Measurements from ENCODE around the gene C16orf95.
"Not testable (repeated sequence)": the region's sequence is repeated elsewhere in the genome, so short reads cannot be mapped to it uniquely, and the experiment has no call there.

The C16orf95 gene, protein sequence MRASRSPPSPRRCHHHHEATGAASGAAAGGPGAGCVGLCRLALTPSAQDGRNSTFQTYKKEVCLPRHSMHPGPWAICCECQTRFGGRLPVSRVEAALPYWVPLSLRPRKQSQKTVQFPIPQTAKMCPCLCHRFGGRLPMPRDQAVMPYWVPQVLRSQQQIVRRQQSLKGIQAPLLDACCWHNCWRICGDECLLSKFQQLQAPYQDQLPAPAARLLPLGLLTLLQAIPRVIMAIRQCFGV

DNA sequence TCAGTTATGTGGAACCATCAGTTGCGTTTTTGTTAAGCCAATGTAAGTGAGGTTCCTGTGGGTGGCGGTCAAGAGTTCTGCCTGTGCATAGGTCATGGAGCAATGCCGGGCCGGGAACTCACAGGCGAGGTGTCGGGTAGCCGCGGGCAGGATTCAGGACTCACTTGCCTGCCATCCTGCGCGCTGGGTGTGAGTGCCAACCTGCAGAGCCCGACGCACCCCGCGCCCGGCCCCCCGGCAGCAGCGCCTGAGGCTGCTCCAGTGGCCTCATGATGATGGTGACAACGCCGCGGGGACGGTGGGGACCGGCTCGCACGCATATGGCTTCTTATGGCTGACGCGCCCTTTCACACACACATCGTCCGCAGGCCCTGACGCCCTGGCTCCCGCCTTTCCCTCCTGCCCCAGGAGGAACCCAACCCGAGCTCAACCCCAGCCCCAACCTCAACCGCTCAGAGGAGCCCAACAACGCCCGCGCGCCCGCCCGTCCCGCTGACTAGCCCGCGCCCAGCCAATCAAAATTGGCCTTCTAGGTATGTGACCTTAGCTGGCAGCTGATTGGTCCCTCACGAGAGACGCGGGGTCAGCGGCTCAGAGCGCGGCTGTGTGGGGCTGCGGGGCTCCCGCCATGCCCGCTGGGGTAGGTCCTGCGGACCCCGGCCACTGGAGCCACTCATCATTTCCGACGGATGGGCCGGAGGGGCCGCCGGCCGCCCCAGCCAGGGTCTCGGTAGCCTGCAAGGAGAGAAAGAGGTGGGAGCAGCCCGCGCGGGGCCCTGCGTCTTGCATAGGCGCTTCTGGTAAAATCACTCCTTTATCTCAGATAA, at the start of gene C16orf95:
C16orf95 (minus strand) TSS at position 470 of the 827 bp plus-strand sequence; CDS start at position 320, 150 bp downstream.
- DNase-seq (ENCODE audit: insufficient read length, low spot score): peak; percentile 98
- no peak for FAIRE-seq
- TF ChIP-seq POLR2A (IDR thresholded peaks at IDR 0.05; ENCODE audit: low read depth, low read length): peak; percentile 78

DNA sequence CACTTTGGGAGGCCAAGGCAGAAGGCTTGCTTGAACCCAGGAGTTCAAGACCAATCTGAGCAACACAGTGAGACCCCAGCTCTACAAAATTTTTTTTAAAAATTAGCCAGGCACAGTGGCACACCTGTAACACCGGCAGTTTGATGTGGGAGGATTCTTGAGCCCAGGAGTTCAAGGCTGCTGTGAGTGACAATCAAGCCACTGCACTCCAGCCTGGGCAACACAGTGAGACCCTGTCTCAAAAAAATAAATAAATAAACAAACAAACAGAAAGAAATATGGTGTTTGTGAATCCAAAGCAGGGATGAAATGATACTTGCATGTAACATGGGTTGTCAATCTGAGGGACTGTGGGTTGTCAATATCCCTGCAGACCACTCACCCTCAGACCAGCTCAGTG, 49.7 kb upstream of the C16orf95 start:
- TF ChIP-seq POLR2A (IDR thresholded peaks at IDR 0.05; ENCODE audit: low read depth, low read length): no peak
- no peak for DNase-seq (ENCODE audit: insufficient read length, low spot score)
- FAIRE-seq: no peak

DNA sequence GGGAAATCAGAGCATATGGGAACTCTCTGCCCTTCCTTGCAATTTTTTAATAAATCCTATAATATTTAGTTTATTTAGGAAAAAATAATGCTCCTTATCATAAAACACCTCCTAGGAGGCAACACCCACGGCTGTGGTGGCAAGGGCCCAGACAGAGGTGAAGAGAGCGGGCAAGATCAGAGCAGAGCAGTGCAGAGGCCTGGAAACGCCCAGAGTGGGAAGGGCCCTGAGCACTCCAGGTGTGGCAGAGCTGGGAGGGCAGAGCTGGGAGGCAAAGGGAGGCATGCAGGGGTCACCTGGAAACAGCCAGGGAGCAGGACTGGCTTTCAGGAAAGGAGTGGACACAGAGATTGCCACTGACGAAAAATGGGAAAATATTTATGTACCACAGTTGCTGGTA, 49.1 kb upstream of the C16orf95 start:
- TF ChIP-seq POLR2A (IDR thresholded peaks at IDR 0.05; ENCODE audit: low read depth, low read length): no peak
- FAIRE-seq (no peak), DNase-seq (ENCODE audit: insufficient read length, low spot score) (no peak)

DNA sequence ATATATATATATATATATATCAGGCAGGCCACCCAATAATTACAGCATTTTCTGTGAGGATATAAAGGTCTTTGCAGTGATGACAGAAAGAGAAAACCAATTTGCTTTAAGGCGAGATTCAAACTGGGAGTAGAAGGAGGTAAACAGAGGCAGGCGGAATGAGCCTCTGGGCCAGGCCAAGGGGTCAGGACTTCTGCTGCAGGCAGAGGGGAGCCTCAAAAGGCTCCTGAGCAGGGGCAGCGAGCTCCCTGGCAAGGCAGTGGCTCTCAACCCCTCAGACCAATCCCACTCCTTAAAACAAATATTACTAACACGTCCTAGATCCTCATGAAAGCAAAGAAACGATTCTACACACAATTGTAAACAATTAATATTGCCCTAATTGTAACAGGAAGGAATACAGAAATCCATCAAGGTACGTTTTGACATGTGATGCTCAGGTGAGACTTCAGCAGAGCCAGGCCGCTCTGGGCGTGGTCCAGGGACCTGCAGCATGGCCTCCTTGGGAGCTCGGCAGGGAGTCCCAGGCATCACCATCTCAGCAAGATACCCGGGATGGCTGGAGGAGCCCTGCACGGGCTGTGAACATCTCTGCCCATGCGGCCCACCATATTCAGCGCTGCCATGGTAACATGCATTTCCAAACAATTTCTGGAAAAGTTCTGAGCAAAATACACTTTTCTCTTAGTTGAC, 48.0 kb upstream of the C16orf95 start:
- no peak for TF ChIP-seq POLR2A (IDR thresholded peaks at IDR 0.05; ENCODE audit: low read depth, low read length)
- no peak for FAIRE-seq
- no peak for DNase-seq (ENCODE audit: insufficient read length, low spot score)

DNA sequence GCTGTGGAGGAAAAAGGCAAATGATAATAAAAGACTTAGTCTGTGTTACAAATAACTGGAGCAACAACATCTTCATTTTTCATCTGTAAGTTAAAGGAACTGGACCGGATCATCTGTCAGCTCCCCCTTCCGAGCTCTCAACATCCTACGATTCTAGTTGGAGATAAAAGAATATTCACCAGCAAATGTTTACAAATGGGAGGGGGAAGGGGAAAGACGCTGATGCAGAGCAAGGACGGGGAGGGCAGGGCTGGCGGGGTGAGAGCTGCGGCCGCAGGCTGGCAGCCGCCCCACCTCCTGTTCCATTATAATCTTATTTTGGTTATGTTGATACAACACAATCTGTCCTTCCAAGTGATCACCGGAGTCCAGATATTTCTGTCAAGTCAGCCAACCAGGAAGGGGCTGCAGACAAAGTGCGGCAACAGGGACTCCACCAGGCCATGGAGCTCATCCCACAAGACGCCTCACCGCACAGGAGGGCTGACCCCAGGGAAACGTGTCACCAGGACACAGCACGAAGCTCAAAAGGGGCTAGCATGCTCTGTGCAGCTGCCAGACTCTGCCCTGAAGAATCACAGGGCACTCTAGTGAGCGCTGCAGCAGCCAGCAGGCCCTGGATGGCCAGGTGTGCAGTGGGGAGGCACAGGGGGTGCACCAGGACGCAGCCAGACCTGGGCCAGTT, 46.7 kb upstream of the C16orf95 start:
- DNase-seq (ENCODE audit: insufficient read length, low spot score) (no peak), FAIRE-seq (no peak)
- TF ChIP-seq POLR2A (IDR thresholded peaks at IDR 0.05; ENCODE audit: low read depth, low read length): 0 out of 2 replicates have a peak, but pooled peaks have one; percentile 18

DNA sequence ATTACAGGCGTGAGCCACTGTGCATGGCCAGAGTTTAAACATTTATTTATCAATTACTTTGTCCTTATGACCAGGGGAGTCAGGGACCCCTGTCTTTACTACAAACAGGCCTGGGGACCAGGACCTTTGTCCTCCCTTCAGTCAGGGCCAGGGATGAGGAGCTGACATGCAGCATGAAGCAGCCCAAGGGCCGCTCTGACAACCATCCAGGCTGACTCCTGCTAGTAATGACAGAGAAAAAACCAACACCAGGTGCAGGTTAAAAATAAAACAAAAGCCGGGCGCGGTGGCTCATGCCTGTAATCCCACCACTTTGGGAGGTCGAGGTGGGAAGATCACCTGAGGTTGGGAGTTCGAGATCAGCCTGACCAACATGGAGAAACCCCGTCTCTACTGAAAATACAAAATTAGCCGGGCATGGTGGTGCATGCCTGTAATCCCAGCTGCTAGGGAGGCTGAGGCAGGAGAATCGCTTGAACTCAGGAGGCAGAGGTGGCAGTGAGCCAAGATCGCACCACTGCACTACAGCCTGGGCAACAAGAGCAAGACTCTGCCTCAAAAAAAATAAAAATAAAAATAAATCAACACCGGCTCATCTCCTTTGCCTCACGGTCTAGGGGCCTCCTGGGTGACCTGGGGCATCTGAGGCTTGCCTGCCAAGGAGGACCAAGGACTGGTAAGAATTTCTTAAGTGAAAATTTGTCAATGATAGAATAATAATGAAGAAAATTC, 45.8 kb upstream of the C16orf95 start:
- not testable (repeated sequence) for FAIRE-seq; DNase-seq (ENCODE audit: insufficient read length, low spot score)

DNA sequence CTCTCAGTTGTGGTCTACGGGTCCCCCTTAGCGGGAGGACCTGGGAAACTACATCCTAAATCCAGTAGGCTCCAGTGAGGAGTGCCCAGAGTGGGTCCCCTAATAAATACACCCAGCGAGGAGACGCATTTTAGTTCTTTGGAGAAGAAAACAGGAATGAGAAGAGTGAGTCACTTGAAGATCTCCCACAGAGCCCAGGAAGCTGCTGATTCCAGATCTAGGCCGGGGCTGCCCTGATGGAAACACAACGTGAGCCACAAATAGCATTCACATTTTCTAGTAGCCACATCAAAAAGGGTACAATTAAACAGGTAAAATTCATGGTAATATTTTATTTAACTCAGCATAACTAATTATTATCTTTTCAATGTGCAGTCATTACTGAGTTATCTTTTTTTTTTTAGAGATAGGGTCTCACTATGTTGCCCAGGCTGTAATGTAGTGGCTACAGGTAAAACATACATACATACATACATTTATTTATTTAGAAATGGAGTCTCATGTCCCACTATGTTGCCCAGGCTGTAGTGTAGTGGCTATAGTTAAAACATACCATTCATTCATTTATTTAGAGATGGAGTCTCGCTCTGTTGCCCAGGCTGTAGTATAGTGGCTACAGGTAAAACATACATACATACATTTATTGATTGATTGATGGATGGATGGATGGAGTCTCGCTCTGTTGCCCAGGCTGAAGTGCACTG, 44.9 kb upstream of the C16orf95 start:
- no peak for DNase-seq (ENCODE audit: insufficient read length, low spot score)
- no peak for TF ChIP-seq POLR2A (IDR thresholded peaks at IDR 0.05; ENCODE audit: low read depth, low read length)
- FAIRE-seq: no peak

DNA sequence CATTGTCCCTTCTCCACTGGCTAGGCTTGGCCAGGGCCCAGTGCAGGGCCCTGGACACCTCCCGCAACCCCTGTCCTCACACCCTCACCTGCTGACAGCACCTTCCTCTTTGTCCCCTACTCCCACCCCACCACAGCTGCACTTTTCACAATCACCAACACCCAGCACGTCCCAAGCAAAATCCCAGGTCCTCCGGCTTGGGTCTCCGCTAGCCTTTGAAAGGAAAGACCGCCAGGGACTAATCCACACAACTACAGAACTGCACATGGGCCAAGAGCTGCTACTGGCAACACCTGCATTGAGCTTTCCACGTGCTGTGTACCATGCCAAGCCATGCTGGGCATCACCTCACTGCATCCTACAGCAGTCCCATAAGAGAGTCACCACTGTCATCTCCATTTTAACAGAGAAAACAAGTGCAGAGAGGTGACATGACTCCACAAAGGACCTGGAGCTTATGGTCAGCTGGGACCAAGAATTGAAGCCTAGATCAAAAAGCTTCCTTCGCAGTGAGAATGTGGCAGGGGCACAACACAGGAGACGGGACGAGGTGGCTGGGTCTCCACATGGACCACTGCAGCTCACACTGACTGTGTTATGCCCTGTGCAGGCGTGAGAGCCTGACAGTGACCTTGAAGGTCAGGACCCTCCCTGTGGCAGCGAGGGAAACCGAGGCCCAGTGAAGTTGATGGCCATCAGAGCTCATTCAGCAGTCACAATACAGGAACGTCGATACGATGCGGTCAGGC, 43.8 kb upstream of the C16orf95 start:
- no peak for TF ChIP-seq POLR2A (IDR thresholded peaks at IDR 0.05; ENCODE audit: low read depth, low read length)
- no peak for FAIRE-seq
- no peak for DNase-seq (ENCODE audit: insufficient read length, low spot score)

DNA sequence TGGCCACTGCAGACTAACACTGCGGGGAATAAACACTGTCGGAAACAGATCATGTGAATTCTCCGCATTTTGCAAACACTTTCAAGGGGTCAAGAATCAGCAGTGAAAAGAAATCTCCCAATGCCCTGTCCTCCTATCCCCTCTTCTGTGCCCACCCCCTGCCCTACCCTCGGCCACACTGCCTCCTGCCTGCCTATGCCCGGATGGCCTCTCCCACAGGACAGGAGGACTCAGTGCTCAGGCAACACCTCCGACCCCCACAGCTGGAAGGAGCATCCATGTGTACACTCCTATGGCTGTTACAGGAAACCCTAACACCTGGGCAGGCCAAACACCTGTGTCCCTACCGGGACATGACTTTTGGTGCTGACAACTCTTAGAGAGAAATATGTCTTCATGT, 41.9 kb upstream of the C16orf95 start:
- DNase-seq (ENCODE audit: insufficient read length, low spot score) (no peak), FAIRE-seq (no peak)
- TF ChIP-seq POLR2A (IDR thresholded peaks at IDR 0.05; ENCODE audit: low read depth, low read length): no peak

DNA sequence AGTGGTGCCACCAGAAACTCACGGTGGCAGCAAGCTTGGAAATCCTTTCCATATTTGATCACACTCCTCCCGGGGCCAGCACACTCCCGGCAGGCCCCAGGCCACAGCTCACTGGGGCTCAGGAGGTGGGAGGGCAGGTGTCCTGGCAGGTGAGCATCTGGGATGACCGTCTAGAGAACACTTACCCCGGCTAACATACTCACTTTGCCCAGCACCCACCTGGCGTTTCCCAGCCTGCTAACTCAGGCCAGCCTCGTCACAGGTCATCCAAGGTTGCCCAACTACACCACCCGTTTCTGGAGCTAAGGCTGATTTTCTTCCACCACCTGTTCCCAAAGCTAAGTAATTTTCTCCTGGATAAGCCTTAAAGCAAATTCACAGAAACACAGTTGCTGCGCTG, 41.5 kb upstream of the C16orf95 start:
- TF ChIP-seq POLR2A (IDR thresholded peaks at IDR 0.05; ENCODE audit: low read depth, low read length): no peak
- DNase-seq (ENCODE audit: insufficient read length, low spot score) (no peak), FAIRE-seq (no peak)

DNA sequence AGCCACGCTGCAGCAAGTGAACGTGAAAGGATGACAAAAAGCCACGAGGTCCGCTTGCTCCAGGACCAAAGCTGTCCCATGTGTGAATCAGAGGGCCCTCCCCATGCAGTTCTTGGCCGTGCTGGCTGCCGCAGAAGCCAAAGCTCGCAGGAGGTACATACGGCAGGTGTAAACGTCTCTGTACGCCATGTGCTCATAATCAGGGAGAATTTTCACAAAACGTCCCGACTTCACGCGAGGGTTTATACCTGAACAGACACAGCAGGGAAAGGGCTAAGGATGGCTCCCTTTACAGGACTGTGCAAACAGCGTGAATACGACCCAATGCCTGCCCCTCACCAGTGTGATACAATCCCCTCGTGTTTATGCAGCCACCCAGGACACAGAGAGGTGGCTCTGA, 41.1 kb upstream of the C16orf95 start:
- no peak for TF ChIP-seq POLR2A (IDR thresholded peaks at IDR 0.05; ENCODE audit: low read depth, low read length)
- FAIRE-seq (no peak), DNase-seq (ENCODE audit: insufficient read length, low spot score) (no peak)

DNA sequence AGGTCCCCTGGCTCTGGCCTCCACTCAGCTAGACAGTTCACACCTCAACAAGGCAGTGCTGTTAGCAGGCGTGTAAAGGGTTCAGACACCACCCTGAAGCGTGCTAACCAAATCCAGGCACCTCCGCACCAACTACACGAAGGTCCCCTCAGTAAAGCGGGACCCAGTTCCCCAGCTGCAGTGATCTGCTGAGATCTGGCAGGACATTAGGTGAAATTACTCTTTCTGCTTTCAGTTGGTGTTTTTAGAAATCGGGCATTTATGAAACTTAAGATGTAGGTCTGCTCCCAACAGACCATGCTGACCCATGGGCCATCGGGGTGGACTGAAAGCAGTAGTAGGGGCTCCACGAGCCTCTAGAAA, 39.3 kb upstream of the C16orf95 start:
- no peak for FAIRE-seq
- TF ChIP-seq POLR2A (IDR thresholded peaks at IDR 0.05; ENCODE audit: low read depth, low read length): no peak
- no peak for DNase-seq (ENCODE audit: insufficient read length, low spot score)
